ENCODE measurements around the gene SEC14L5. TPM values are rescaled to one million over a fixed set of nuclear protein-coding genes. Genes with fewer than 3 reads are reported as not detected.

Gene SEC14L5
- polyA plus RNA-seq, 1 donor from 2014 or later = 0.43 TPM

GRCh38 chr16:5034167-5034523 is 76.0 kb downstream of the SEC14L5 start:
- TF ChIP-seq CTCF (IDR thresholded peaks at IDR 0.05; ENCODE audit: poor library complexity, severe bottlenecking) (no peak), MXI1 (conservative IDR thresholded peaks at IDR 0.05; ENCODE audit: poor library complexity, severe bottlenecking) (no peak), EP300 (conservative IDR thresholded peaks at IDR 0.05; ENCODE audit: poor library complexity, severe bottlenecking) (no peak), SMC3 (conservative IDR thresholded peaks at IDR 0.05; ENCODE audit: poor library complexity) (no peak), POLR2AphosphoS5 (IDR thresholded peaks at IDR 0.05) (no peak), EZH2 (IDR thresholded peaks at IDR 0.05; ENCODE audit: borderline replicate concordance, insufficient read depth, low read length, poor library complexity, severe bottlenecking) (no peak), TAF1 (IDR thresholded peaks at IDR 0.05; ENCODE audit: low read depth) (no peak), REST (IDR thresholded peaks at IDR 0.05; ENCODE audit: borderline replicate concordance) (no peak), RAD21 (conservative IDR thresholded peaks at IDR 0.05) (no peak)
- H3K27ac ChIP-seq (ENCODE audit: low read length) = peak overlapping the region; percentile 55

GRCh38 chr16:5035909-5036227 is 77.7 kb downstream of the SEC14L5 start:
- no peaks in the 10 kb centered on the region for H3K9me2 ChIP-seq (ENCODE audit: insufficient read depth, low read length)
- H3K9me3 ChIP-seq (ENCODE audit: low read length) = no peaks in the 10 kb centered on the region
- H2AFZ ChIP-seq (ENCODE audit: low read depth, low read length) = no peak overlapping the region
- no peaks in the 10 kb centered on the region for H3F3A ChIP-seq (ENCODE audit: insufficient read depth, low read length, poor library complexity, severe bottlenecking)
- no peak overlapping the region for H3K9ac ChIP-seq (ENCODE audit: low read length)
- no peak overlapping the region for H3K27ac ChIP-seq (ENCODE audit: low read length)
- H3K79me2 ChIP-seq (replicated peaks; ENCODE audit: insufficient read depth, low read length) = no peaks in the 10 kb centered on the region
- H3K4me3 ChIP-seq (ENCODE audit: low read length) = no peak overlapping the region
- H3K4me2 ChIP-seq (ENCODE audit: low read length) = no peak overlapping the region
- no peaks in the 10 kb centered on the region for H3K36me3 ChIP-seq (ENCODE audit: insufficient read depth, low read length)
- TF ChIP-seq MXI1 (conservative IDR thresholded peaks at IDR 0.05; ENCODE audit: poor library complexity, severe bottlenecking) = no peak
- no peak for TF ChIP-seq REST (IDR thresholded peaks at IDR 0.05; ENCODE audit: borderline replicate concordance)
- TF ChIP-seq EZH2 (IDR thresholded peaks at IDR 0.05; ENCODE audit: borderline replicate concordance, insufficient read depth, low read length, poor library complexity, severe bottlenecking) = no peak
- TF ChIP-seq CTCF (IDR thresholded peaks at IDR 0.05; ENCODE audit: poor library complexity, severe bottlenecking) = no peak
- TF ChIP-seq EP300 (conservative IDR thresholded peaks at IDR 0.05; ENCODE audit: poor library complexity, severe bottlenecking) = no peak
- TF ChIP-seq TAF1 (IDR thresholded peaks at IDR 0.05; ENCODE audit: low read depth) = no peak
- no peak for TF ChIP-seq POLR2AphosphoS5 (IDR thresholded peaks at IDR 0.05)
- no peaks in the 10 kb centered on the region for H4K20me1 ChIP-seq (ENCODE audit: insufficient read depth)
- no peaks in the 10 kb centered on the region for H3K27me3 ChIP-seq (ENCODE audit: insufficient read depth, low read depth, low read length)

More at GRCh38 chr16:5034167-5034523, 76.0 kb downstream of the SEC14L5 start:
- Histone ChIP-seq H2AFZ (ENCODE audit: low read depth, low read length) (peak overlapping the region; percentile 77), H3K27me3 (ENCODE audit: insufficient read depth, low read depth, low read length) (no peaks in the 10 kb centered on the region), H3K4me2 (ENCODE audit: low read length) (peak overlapping the region; percentile 88), H3K36me3 (ENCODE audit: insufficient read depth, low read length) (no peaks in the 10 kb centered on the region), H4K20me1 (ENCODE audit: insufficient read depth) (no peaks in the 10 kb centered on the region), H3K9me2 (ENCODE audit: insufficient read depth, low read length) (no peaks in the 10 kb centered on the region), H3K4me3 (ENCODE audit: low read length) (peak overlapping the region; percentile 94), H3K9me3 (ENCODE audit: low read length) (no peaks in the 10 kb centered on the region), H3F3A (ENCODE audit: insufficient read depth, low read length, poor library complexity, severe bottlenecking) (no peaks in the 10 kb centered on the region), H3K79me2 (replicated peaks; ENCODE audit: insufficient read depth, low read length) (no peaks in the 10 kb centered on the region), H3K9ac (ENCODE audit: low read length) (peak overlapping the region; percentile 69)

Measured in neural cell (in vitro differentiated cells).